HG03064 (cell line): ENCODE results near the gene TTYH1.

Source experiments
- ATAC-seq: cut with Tn5 transposase; IDR thresholded peaks from one replicate; pipeline ENCODE4 v1.9.1; 2021; ENCODE audit warnings: low read depth; ENCODE audit not compliant: unreplicated experiment

Gene TTYH1

GRCh38 chr19:54421169-54421516 lies 5.9 kb downstream of the TTYH1 start:
- no peak for ATAC-seq

GRCh38 chr19:54421521-54421920 lies 6.3 kb downstream of the TTYH1 start:
- ATAC-seq, result no peak

- ATAC-seq, result no peak
Observed at GRCh38 chr19:54422136-54422535, 6.9 kb downstream of the TTYH1 start.

- no peak for ATAC-seq
Observed at GRCh38 chr19:54424201-54424600, 8.9 kb downstream of the TTYH1 start.

GRCh38 chr19:54424660-54425381 lies 9.6 kb downstream of the TTYH1 start:
- ATAC-seq, result no peak

- ATAC-seq, result no peak
Observed at GRCh38 chr19:54425382-54425723, 10.1 kb downstream of the TTYH1 start.

GRCh38 chr19:54426291-54426931 lies 11.1 kb downstream of the TTYH1 start:
- no peak for ATAC-seq

- ATAC-seq, result no peak
Observed at GRCh38 chr19:54427586-54427985, 12.3 kb downstream of the TTYH1 start.

- no peak for ATAC-seq
Observed at GRCh38 chr19:54428323-54429175, 13.3 kb downstream of the TTYH1 start.

GRCh38 chr19:54429176-54429495 lies 13.9 kb downstream of the TTYH1 start:
- no peak for ATAC-seq

GRCh38 chr19:54429545-54430227 lies 14.4 kb downstream of the TTYH1 start:
- ATAC-seq, result no peak

- ATAC-seq, result no peak
Observed at GRCh38 chr19:54430306-54431254, 15.3 kb downstream of the TTYH1 start.

GRCh38 chr19:54431255-54431838 lies 16.1 kb downstream of the TTYH1 start:
- no peak for ATAC-seq

GRCh38 chr19:54432144-54432738 lies 17.0 kb downstream of the TTYH1 start:
- ATAC-seq, result no peak

GRCh38 chr19:54433697-54434096 lies 18.4 kb downstream of the TTYH1 start:
- no peak for ATAC-seq

GRCh38 chr19:54434112-54434872 lies 19.0 kb downstream of the TTYH1 start:
- no peak for ATAC-seq

- ATAC-seq, result no peak
Observed at GRCh38 chr19:54434873-54435214, 19.6 kb downstream of the TTYH1 start.

- no peak for ATAC-seq
Observed at GRCh38 chr19:54435551-54436016, 20.3 kb downstream of the TTYH1 start.
